GM10248 (cell line): ENCODE data around the gene THRAP3.
A peak's percentile ranks its signal among the peaks of the same experiment; 100 is the strongest.

Experiments used
- CTCF ChIA-PET: fragments of 300-600 bp; sonication (Branson Sonifier 250); formaldehyde crosslinking; extraction: SDS; loops from one replicate; lab custom pipeline; 2021; ENCODE audit warnings: antibody characterized with exemption; lab: Yijun Ruan, JAX
- POLR2A ChIA-PET: fragments of 350-650 bp; sonication (Branson Sonifier 250); formaldehyde crosslinking; extraction: SDS; loops from one replicate; lab custom pipeline; 2020; ENCODE audit warnings: antibody characterized with exemption; lab: Yijun Ruan, JAX
- DNase-seq: peaks from one replicate; pipeline ENCODE4 v3.0.0; 2012; ENCODE audit errors: extremely low spot score
- CTCF ChIP-seq: IDR thresholded peaks from 2 replicates; pipeline ENCODE4 v1.5.1; 2012; ENCODE audit warnings: mild to moderate bottlenecking, low read depth; ENCODE audit errors: extremely low read depth, missing control alignments, control extremely low read depth

Gene THRAP3

GRCh38 chr1:36206323-36206858 is 17.9 kb upstream of the THRAP3 start:
- POLR2A ChIA-PET = interaction anchor here (0.7 kb wide), 1 partner anchor 14 kb away, joined by 6 read pairs; no protein-coding TSS in a partner anchor
- no peak for TF ChIP-seq CTCF
- CTCF ChIA-PET = interaction anchor here (1.3 to 4.6 kb wide), 2 partner anchors 16 to 18 kb away, joined by 3 to 15 read pairs; no protein-coding TSS in a partner anchor
- DNase-seq = no peak

- no peak for TF ChIP-seq CTCF
- POLR2A ChIA-PET = no interaction called here
- peak; percentile 32 for DNase-seq
- CTCF ChIA-PET = interaction anchor here (4.6 kb wide), 1 partner anchor 19 kb away, joined by 15 read pairs; no protein-coding TSS in a partner anchor
Measured at GRCh38 chr1:36207339-36207738, 16.9 kb upstream of the THRAP3 start.

- ChIA-PET POLR2A (no interaction called here), CTCF (interaction anchor here (0.7 to 4.6 kb wide), 3 partner anchors 16 to 29 kb away, joined by 3 to 15 read pairs (median 4); partner anchors contain the start of gene THRAP3)
- DNase-seq = no peak
- TF ChIP-seq CTCF = no peak
Measured at GRCh38 chr1:36208978-36209703, 15.1 kb upstream of the THRAP3 start.

GRCh38 chr1:36211307-36211706 is 12.9 kb upstream of the THRAP3 start:
- ChIA-PET POLR2A (interaction anchor here (0.5 kb wide), 1 partner anchor 31 kb away, joined by 5 read pairs; no protein-coding TSS in a partner anchor), CTCF (interaction anchor here (1.0 to 2.5 kb wide), 3 partner anchors 14 to 74 kb away, joined by 5 to 11 read pairs (median 6); partner anchors contain the start of gene THRAP3)
- no peak for TF ChIP-seq CTCF
- DNase-seq = no peak

- ChIA-PET POLR2A (interaction anchor here (0.5 kb wide), 1 partner anchor 31 kb away, joined by 5 read pairs; no protein-coding TSS in a partner anchor), CTCF (interaction anchor here (1.0 to 2.5 kb wide), 3 partner anchors 13 to 74 kb away, joined by 5 to 11 read pairs (median 6); partner anchors contain the start of gene THRAP3)
- TF ChIP-seq CTCF = no peak
- no peak for DNase-seq
Measured at GRCh38 chr1:36211841-36212240, 12.4 kb upstream of the THRAP3 start.

- POLR2A ChIA-PET = no interaction called here
- no peak for DNase-seq
- CTCF ChIA-PET = interaction anchor here (1.8 kb wide), 1 partner anchor 73 kb away, joined by 5 read pairs; no protein-coding TSS in a partner anchor
- no peak for TF ChIP-seq CTCF
Measured at GRCh38 chr1:36212782-36213181, 11.5 kb upstream of the THRAP3 start.
